Activated B cell treated with CpG ODN at 0.5 μM for 24 hours (primary cell): ENCODE results near the gene SLC6A19. TPM values are rescaled to one million over a fixed set of nuclear protein-coding genes. Genes with fewer than 3 reads are reported as not detected.

Experiments
- ATAC-seq: fragments of 200-7000 bp; cut with Tn5 transposase; one replicate; pipeline ENCODE4 v1.10.0; 2021; ENCODE audit warnings: low read depth, mild to moderate bottlenecking, moderate library complexity
- CTCF ChIA-PET: fragments of 350-600 bp; sonication (Branson Sonifier 250); formaldehyde crosslinking; loops from one replicate; lab custom pipeline; 2021; ENCODE audit warnings: antibody characterized with exemption; lab: Charles Lee
- POLR2A ChIA-PET: fragments of 350-600 bp; sonication (Branson Sonifier 250); formaldehyde crosslinking; loops from one replicate; lab custom pipeline; 2021; ENCODE audit warnings: antibody characterized with exemption; lab: Charles Lee
- DNase-seq: peaks from one replicate; pipeline ENCODE4 v3.0.0; 2022
- H3K27ac Mint-ChIP-seq: one replicate; pipeline ENCODE4 v1.8.0; 2020; ENCODE audit warnings: mixed read lengths
- H3K27me3 Mint-ChIP-seq: one replicate; pipeline ENCODE4 v1.8.0; 2021; ENCODE audit warnings: mixed read lengths
- H3K36me3 Mint-ChIP-seq: one replicate; pipeline ENCODE4 v1.8.0; 2021; ENCODE audit warnings: low read depth, mixed read lengths
- H3K4me1 Mint-ChIP-seq: one replicate; pipeline ENCODE4 v1.8.0; 2021; ENCODE audit warnings: mixed read lengths
- H3K4me3 Mint-ChIP-seq: one replicate; pipeline ENCODE4 v1.8.0; 2020; ENCODE audit warnings: mild to moderate bottlenecking, mixed read lengths
- H3K9me3 Mint-ChIP-seq: one replicate; pipeline ENCODE4 v1.8.0; 2020; ENCODE audit warnings: mixed read lengths
- intact Hi-C: fragments of 100-400 bp; cut with micrococcal nuclease; formaldehyde crosslinking; loops from one replicate; pipeline ENCODE4 v1.15.1; 2024
- total RNA-seq: library from RNA; stranded (reverse); gene quantifications from 2 replicates; pipeline ENCODE4 v1.2.3, GENCODE V29; 2022
- TF ChIP-seq, protein P1 (sequence below): fragments of 200-600 bp; IDR thresholded peaks from one replicate; pipeline ENCODE4 v1.8.0; 2022; ENCODE audit warnings: antibody characterized with exemption, mild to moderate bottlenecking

The SLC6A19 gene
- total RNA-seq, 1 donor from 2014 or later, result not detected

DNA sequence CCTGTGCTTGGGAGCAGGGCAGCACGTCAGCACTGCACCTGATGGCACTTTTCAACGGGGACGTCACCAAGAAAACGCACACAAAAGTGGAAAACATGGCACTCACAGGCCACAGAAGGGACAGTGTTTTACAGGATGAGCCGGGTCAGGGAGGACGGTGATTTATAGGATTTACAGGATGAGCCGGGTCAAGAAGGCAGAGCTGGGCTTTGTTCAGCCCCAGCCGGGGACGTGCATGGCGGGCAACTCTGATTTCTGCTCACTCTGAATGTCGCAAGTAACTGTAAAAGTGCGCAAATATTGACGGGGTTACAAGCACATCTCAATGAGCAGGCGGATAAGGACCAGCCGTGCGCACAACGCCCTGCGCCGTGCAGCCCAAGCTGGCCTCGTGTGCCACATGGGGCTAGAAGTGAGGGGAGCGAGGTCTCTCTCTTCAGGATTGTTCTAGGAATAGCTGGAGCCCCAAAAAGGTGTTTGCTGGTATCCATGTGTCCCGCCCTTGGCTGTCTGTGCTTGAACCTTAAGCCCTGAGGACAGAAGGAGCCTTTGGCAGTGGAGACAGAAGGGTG lies 40.2 kb downstream of the SLC6A19 start:
- ChIA-PET POLR2A (no interaction called here), CTCF (no interaction called here)
- no peaks in the 10 kb centered on the region for H3K9me3 Mint-ChIP-seq
- H3K36me3 Mint-ChIP-seq, result no peaks in the 10 kb centered on the region
- ATAC-seq (no peak), DNase-seq (no peak)
- intact Hi-C loops, result no loop called here
- H3K27me3 Mint-ChIP-seq, result peaks cover 2% of the 10 kb centered on the region
- no peak overlapping the region for H3K27ac Mint-ChIP-seq
- no peak overlapping the region for H3K4me3 Mint-ChIP-seq
- no peaks in the 10 kb centered on the region for H3K4me1 Mint-ChIP-seq
- TF ChIP-seq, protein P1, sequence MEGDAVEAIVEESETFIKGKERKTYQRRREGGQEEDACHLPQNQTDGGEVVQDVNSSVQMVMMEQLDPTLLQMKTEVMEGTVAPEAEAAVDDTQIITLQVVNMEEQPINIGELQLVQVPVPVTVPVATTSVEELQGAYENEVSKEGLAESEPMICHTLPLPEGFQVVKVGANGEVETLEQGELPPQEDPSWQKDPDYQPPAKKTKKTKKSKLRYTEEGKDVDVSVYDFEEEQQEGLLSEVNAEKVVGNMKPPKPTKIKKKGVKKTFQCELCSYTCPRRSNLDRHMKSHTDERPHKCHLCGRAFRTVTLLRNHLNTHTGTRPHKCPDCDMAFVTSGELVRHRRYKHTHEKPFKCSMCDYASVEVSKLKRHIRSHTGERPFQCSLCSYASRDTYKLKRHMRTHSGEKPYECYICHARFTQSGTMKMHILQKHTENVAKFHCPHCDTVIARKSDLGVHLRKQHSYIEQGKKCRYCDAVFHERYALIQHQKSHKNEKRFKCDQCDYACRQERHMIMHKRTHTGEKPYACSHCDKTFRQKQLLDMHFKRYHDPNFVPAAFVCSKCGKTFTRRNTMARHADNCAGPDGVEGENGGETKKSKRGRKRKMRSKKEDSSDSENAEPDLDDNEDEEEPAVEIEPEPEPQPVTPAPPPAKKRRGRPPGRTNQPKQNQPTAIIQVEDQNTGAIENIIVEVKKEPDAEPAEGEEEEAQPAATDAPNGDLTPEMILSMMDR, result no peak

DNA sequence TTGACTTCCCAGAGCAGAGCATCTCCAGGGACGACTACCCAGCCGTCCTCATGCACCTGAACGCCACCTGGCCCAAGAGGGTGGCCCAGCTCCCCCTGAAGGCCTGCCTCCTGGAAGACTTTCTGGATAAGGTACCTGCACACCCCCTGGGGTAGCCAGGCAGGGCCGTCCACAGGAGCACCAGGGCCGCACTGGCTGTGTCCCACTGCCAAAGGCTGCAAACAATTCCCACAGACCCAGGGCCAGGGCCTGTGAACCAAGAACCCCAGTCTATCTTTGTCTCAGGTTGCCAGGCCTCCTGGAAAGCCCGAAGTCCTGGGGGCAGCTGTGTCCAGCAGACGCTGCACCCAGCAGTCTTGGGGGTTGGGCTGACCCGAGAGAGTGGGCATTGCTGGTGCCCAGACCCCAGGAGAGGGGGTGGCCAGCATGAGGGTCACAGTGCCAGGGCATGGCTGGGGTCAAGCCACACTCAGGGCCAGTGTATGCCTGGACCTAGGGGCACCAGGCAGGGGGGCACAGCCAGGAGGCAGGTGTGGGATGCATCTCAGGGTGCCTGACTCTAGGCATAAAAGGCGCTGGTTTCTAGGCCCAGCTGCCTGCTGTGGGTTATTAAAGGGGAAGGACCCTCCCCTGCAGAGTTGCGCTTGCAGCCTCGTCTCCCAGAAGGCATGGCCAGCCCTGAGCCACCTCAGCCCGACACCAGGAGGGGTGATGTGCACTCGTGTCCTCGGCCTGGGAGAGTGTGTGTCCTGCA lies 41.5 kb downstream of the SLC6A19 start:
- intact Hi-C loops, result no loop called here
- peaks cover 11% of the 10 kb centered on the region for H3K27me3 Mint-ChIP-seq
- no peak for ATAC-seq
- no peak overlapping the region for H3K27ac Mint-ChIP-seq
- H3K9me3 Mint-ChIP-seq, result no peaks in the 10 kb centered on the region
- H3K4me3 Mint-ChIP-seq, result no peak overlapping the region
- POLR2A ChIA-PET, result no interaction called here
- DNase-seq, result no peak
- CTCF ChIA-PET, result no interaction called here
- TF ChIP-seq, protein P1, result no peak
- no peaks in the 10 kb centered on the region for H3K4me1 Mint-ChIP-seq
- no peaks in the 10 kb centered on the region for H3K36me3 Mint-ChIP-seq

DNA sequence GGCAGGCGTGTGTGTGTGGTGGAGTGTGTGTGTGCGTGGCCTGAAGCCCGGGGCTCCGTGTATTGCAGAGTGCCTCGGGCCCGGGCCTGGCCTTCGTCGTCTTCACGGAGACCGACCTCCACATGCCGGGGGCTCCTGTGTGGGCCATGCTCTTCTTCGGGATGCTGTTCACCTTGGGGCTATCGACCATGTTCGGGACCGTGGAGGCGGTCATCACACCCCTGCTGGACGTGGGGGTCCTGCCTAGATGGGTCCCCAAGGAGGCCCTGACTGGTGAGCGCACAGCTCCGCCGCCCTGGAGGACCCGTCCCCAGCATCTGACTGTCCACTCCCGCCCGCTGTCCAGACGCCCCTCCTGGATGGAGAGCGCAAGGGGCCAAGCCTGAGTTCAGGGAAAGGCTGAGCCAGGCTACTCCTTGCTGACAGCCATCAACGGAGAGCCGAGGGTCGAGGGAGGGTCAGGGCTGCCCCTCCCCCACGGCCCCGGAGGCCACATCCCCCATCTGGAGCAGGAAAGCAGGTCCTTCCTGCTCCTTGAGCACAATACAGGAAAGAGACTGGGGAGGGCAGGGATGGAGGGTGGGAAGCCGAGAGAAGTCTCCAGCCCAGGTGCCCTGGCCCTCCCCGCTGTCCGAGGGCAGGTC lies 42.2 kb downstream of the SLC6A19 start:
- no peaks in the 10 kb centered on the region for H3K4me1 Mint-ChIP-seq
- no peak overlapping the region for H3K4me3 Mint-ChIP-seq
- no peaks in the 10 kb centered on the region for H3K9me3 Mint-ChIP-seq
- DNase-seq, result no peak
- intact Hi-C loops, result no loop called here
- no peaks in the 10 kb centered on the region for H3K36me3 Mint-ChIP-seq
- ChIA-PET POLR2A (no interaction called here), CTCF (no interaction called here)
- H3K27ac Mint-ChIP-seq, result no peak overlapping the region
- ATAC-seq, result no peak
- TF ChIP-seq, protein P1, result no peak
- peaks cover 11% of the 10 kb centered on the region for H3K27me3 Mint-ChIP-seq

DNA sequence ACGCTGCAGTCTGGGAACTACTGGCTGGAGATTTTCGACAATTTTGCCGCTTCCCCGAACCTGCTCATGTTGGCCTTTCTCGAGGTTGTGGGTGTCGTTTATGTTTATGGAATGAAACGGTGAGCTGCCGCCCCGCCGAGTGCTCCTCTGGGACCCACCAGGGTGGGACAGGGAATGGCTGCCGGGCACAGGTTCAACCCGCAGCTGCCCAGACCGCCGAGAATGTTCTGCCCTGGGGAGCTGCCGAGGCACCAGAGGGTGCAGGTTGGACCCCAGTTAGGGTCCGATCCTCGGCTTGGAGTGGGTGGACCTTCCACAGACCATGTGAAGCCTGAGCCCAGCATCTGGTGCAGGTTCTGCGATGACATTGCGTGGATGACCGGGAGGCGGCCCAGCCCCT lies 42.9 kb downstream of the SLC6A19 start:
- DNase-seq (no peak), ATAC-seq (no peak)
- H3K9me3 Mint-ChIP-seq, result no peaks in the 10 kb centered on the region
- POLR2A ChIA-PET, result no interaction called here
- CTCF ChIA-PET, result no interaction called here
- TF ChIP-seq, protein P1, result no peak
- no peaks in the 10 kb centered on the region for H3K4me1 Mint-ChIP-seq
- intact Hi-C loops, result no loop called here
- no peak overlapping the region for H3K27ac Mint-ChIP-seq
- H3K27me3 Mint-ChIP-seq, result peaks cover 11% of the 10 kb centered on the region
- no peak overlapping the region for H3K4me3 Mint-ChIP-seq
- H3K36me3 Mint-ChIP-seq, result no peaks in the 10 kb centered on the region

DNA sequence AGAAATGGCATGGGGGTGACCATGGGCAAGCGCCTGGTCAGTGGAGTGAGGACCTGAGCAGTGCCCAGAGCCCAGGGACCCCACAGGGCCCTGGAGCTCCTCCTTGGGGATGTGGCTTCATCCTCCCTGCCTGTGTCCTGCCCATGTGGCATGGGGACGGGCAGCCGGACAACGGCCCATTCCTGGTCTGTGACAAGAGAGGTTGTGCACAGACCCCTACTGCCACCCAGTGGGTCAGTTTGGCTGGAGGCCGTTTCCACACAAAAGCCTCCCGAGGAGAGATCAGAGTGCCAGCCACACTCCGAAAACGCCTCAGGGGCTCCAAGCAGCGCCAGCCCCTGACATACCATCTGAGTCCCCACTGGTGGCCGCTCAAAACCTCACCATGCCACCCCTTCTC lies 43.6 kb downstream of the SLC6A19 start:
- ChIA-PET POLR2A (no interaction called here), CTCF (no interaction called here)
- intact Hi-C loops, result no loop called here
- DNase-seq (no peak), ATAC-seq (no peak)
- H3K9me3 Mint-ChIP-seq, result no peaks in the 10 kb centered on the region
- H3K27ac Mint-ChIP-seq, result no peak overlapping the region
- peaks cover 11% of the 10 kb centered on the region for H3K27me3 Mint-ChIP-seq
- no peaks in the 10 kb centered on the region for H3K36me3 Mint-ChIP-seq
- TF ChIP-seq, protein P1, result no peak
- no peaks in the 10 kb centered on the region for H3K4me1 Mint-ChIP-seq
- H3K4me3 Mint-ChIP-seq, result no peak overlapping the region
